Neuron (in vitro differentiated cells): ENCODE measurements around the gene CNGB1.
"Not testable (repeated sequence)": the region's sequence is repeated elsewhere in the genome, so short reads cannot be mapped to it uniquely, and the experiment has no call there.

ENCODE experiments used
- H2AFZ ChIP-seq: one replicate; pipeline ENCODE4 v1.6.1; 2013; ENCODE audit warnings: low read depth, mild to moderate bottlenecking, inconsistent platforms, low read length, moderate library complexity
- H3K27me3 ChIP-seq: one replicate; pipeline ENCODE4 v1.6.1; 2013; ENCODE audit warnings: low read length; ENCODE audit not compliant: insufficient read depth
- H3K36me3 ChIP-seq: one replicate; pipeline ENCODE4 v1.6.1; 2013; ENCODE audit warnings: low read length; ENCODE audit not compliant: insufficient read depth
- H3K4me1 ChIP-seq: one replicate; pipeline ENCODE4 v1.6.1; 2013; ENCODE audit warnings: low read length; ENCODE audit not compliant: insufficient read depth
- H3K4me3 ChIP-seq: 2 replicates; pipeline ENCODE4 v1.5.1; 2013; ENCODE audit warnings: mild to moderate bottlenecking, low read length, moderate library complexity
- H3K9me3 ChIP-seq: one replicate; pipeline ENCODE4 v1.6.1; 2013; ENCODE audit warnings: low read length

CNGB1 gene

GRCh38 chr16:57866529-57866918 lies 104.4 kb downstream of the CNGB1 start:
- Histone ChIP-seq H3K9me3 (no peaks in the 10 kb centered on the region), H3K27me3 (no peaks in the 10 kb centered on the region), H3K4me3 (no peak overlapping the region), H2AFZ (no peak overlapping the region), H3K4me1 (peaks cover 12% of the 10 kb centered on the region), H3K36me3 (no peaks in the 10 kb centered on the region)

GRCh38 chr16:57865746-57866528 lies 105.0 kb downstream of the CNGB1 start:
- Histone ChIP-seq H3K4me1 (peaks cover 12% of the 10 kb centered on the region), H3K4me3 (no peak overlapping the region), H3K36me3 (no peaks in the 10 kb centered on the region), H3K27me3 (no peaks in the 10 kb centered on the region), H3K9me3 (no peaks in the 10 kb centered on the region), H2AFZ (no peak overlapping the region)

GRCh38 chr16:57863434-57864160 lies 107.3 kb downstream of the CNGB1 start:
- no peaks in the 10 kb centered on the region for H3K9me3 ChIP-seq
- no peak overlapping the region for H3K4me3 ChIP-seq
- peaks cover 12% of the 10 kb centered on the region for H3K4me1 ChIP-seq
- H2AFZ ChIP-seq, result no peak overlapping the region
- H3K27me3 ChIP-seq, result no peaks in the 10 kb centered on the region
- no peaks in the 10 kb centered on the region for H3K36me3 ChIP-seq

- Histone ChIP-seq H3K36me3 (no peaks in the 10 kb centered on the region), H3K4me1 (peaks cover 12% of the 10 kb centered on the region), H2AFZ (no peak overlapping the region), H3K4me3 (no peak overlapping the region), H3K9me3 (no peaks in the 10 kb centered on the region), H3K27me3 (no peaks in the 10 kb centered on the region)
Measured at GRCh38 chr16:57862698-57863433, 108.1 kb downstream of the CNGB1 start.

GRCh38 chr16:57859331-57859730 lies 111.6 kb downstream of the CNGB1 start:
- H2AFZ ChIP-seq, result no peak overlapping the region
- H3K4me3 ChIP-seq, result no peak overlapping the region
- H3K4me1 ChIP-seq, result peaks cover 12% of the 10 kb centered on the region
- no peaks in the 10 kb centered on the region for H3K36me3 ChIP-seq
- no peaks in the 10 kb centered on the region for H3K27me3 ChIP-seq
- H3K9me3 ChIP-seq, result peaks cover 4% of the 10 kb centered on the region

GRCh38 chr16:57858635-57859034 lies 112.3 kb downstream of the CNGB1 start:
- H3K4me3 ChIP-seq, result no peak overlapping the region
- H3K27me3 ChIP-seq, result no peaks in the 10 kb centered on the region
- no peaks in the 10 kb centered on the region for H3K36me3 ChIP-seq
- H3K4me1 ChIP-seq, result peaks cover 12% of the 10 kb centered on the region
- H3K9me3 ChIP-seq, result peaks cover 4% of the 10 kb centered on the region
- no peak overlapping the region for H2AFZ ChIP-seq

GRCh38 chr16:57857991-57858390 lies 112.9 kb downstream of the CNGB1 start:
- H3K4me3 ChIP-seq, H3K27me3 ChIP-seq, H3K4me1 ChIP-seq, H3K9me3 ChIP-seq, H3K36me3 ChIP-seq, H2AFZ ChIP-seq: not testable (repeated sequence)

GRCh38 chr16:57855188-57855587 lies 115.7 kb downstream of the CNGB1 start:
- H3K9me3 ChIP-seq, result peaks cover 4% of the 10 kb centered on the region
- no peaks in the 10 kb centered on the region for H3K27me3 ChIP-seq
- no peak overlapping the region for H3K4me3 ChIP-seq
- H3K4me1 ChIP-seq, result no peaks in the 10 kb centered on the region
- no peaks in the 10 kb centered on the region for H3K36me3 ChIP-seq
- H2AFZ ChIP-seq, result no peak overlapping the region

GRCh38 chr16:57852189-57852588 lies 118.7 kb downstream of the CNGB1 start:
- Histone ChIP-seq H3K4me3 (no peak overlapping the region), H2AFZ (no peak overlapping the region), H3K9me3 (peaks cover 4% of the 10 kb centered on the region), H3K4me1 (no peaks in the 10 kb centered on the region), H3K27me3 (no peaks in the 10 kb centered on the region), H3K36me3 (no peaks in the 10 kb centered on the region)

- no peaks in the 10 kb centered on the region for H3K9me3 ChIP-seq
- H2AFZ ChIP-seq, result no peak overlapping the region
- no peaks in the 10 kb centered on the region for H3K27me3 ChIP-seq
- no peaks in the 10 kb centered on the region for H3K36me3 ChIP-seq
- no peak overlapping the region for H3K4me3 ChIP-seq
- peaks cover 6% of the 10 kb centered on the region for H3K4me1 ChIP-seq
Measured at GRCh38 chr16:57848181-57848580, 122.7 kb downstream of the CNGB1 start.

- H3K27me3 ChIP-seq, H3K4me3 ChIP-seq, H2AFZ ChIP-seq, H3K36me3 ChIP-seq, H3K9me3 ChIP-seq: not testable (repeated sequence)
- peaks cover 14% of the 10 kb centered on the region for H3K4me1 ChIP-seq
Measured at GRCh38 chr16:57846931-57847330, 124.0 kb downstream of the CNGB1 start.

GRCh38 chr16:57846078-57846697 lies 124.7 kb downstream of the CNGB1 start:
- Histone ChIP-seq H3K9me3 (no peaks in the 10 kb centered on the region), H3K4me3 (no peak overlapping the region), H3K27me3 (no peaks in the 10 kb centered on the region), H3K4me1 (peaks cover 16% of the 10 kb centered on the region), H2AFZ (no peak overlapping the region), H3K36me3 (no peaks in the 10 kb centered on the region)

GRCh38 chr16:57845115-57845514 lies 125.8 kb downstream of the CNGB1 start:
- Histone ChIP-seq H3K36me3 (no peaks in the 10 kb centered on the region), H3K9me3 (no peaks in the 10 kb centered on the region), H3K4me1 (peaks cover 16% of the 10 kb centered on the region), H3K27me3 (no peaks in the 10 kb centered on the region), H2AFZ (no peak overlapping the region), H3K4me3 (no peak overlapping the region)
